ENCODE results near the gene IRAK1. TPM values are rescaled to one million over a fixed set of nuclear protein-coding genes. Genes with fewer than 3 reads are reported as not detected.

Gene IRAK1
- total RNA-seq, 3 donors from 2014 or later, result 258 to 273 (median 272) TPM

DNA sequence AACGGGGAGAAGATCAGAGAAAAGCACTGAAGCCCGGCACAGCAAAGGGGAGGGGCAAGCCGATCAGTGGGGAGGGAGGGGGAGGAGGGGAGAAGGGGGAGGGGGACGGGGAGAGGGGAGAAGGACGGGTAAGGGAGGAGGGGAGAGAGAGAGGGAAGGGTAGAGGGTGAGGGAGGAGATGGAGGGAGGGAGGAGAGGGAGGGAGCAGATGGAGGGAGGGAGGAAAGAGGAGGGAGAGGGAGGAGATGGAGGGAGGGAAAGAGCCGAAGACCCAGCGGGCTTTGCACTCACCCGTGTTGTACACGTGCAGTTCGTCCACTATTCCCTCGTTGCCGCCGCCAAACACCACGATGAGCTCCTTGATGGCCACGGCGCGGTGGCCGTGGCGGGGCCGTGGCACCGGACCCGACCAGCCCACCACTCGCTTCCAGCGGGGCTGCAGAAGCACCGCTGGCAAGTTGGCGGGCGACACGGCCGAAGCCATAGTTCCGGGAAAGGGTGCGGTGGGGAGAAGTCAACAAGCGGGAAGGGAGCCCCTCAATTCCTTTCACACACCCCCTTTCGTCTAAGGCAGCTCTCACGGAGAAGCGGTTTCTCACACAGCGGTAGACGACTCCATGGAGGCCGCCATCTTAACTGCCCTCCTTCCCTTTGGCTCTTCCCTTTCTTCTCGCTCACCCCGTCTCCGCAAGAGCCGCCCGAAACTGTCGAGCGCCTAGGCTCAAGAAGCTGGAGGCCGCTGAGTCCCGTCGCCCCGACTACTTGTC, 49.2 kb downstream of the IRAK1 start:
- Mint-ChIP-seq H3K4me1 (ENCODE audit: low read depth) (peaks cover 45% of the 10 kb centered on the region), H3K9me3 (no peaks in the 10 kb centered on the region), H3K27me3 (ENCODE audit: low read depth) (no peaks in the 10 kb centered on the region), H3K4me3 (peak overlapping the region; percentile 100), H3K36me3 (ENCODE audit: insufficient read depth) (peaks cover 6% of the 10 kb centered on the region)
- ATAC-seq, result peak; percentile 1 to 3
- no peak for DNase-seq

DNA sequence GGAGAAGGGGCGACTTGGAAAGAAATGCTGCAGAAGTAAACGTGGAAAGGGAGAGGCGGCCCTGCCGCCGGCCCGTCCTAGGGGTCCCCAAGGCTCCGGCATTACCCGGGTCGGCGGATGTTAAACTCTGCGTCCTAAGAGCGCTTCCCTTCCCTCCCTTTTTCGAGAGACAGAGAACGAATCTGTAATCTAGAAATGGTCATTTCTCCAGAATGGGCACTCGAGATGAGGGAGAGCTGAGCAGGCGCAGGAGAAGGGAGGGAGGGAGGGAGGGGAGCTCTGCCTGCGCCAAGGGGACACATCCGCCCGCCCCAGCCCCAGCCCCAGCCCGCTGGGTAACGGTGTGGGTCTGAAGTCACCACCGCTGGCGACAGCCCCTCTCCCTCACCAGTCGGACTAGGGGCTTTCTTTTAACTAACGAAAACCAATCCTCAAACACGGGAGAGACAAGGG, 49.8 kb downstream of the IRAK1 start:
- H3K4me3 Mint-ChIP-seq, result peak overlapping the region; percentile 100
- no peaks in the 10 kb centered on the region for H3K9me3 Mint-ChIP-seq
- no peaks in the 10 kb centered on the region for H3K27me3 Mint-ChIP-seq (ENCODE audit: low read depth)
- H3K4me1 Mint-ChIP-seq (ENCODE audit: low read depth), result peaks cover 45% of the 10 kb centered on the region
- ATAC-seq, result no peak
- peaks cover 6% of the 10 kb centered on the region for H3K36me3 Mint-ChIP-seq (ENCODE audit: insufficient read depth)
- DNase-seq, result no peak

DNA sequence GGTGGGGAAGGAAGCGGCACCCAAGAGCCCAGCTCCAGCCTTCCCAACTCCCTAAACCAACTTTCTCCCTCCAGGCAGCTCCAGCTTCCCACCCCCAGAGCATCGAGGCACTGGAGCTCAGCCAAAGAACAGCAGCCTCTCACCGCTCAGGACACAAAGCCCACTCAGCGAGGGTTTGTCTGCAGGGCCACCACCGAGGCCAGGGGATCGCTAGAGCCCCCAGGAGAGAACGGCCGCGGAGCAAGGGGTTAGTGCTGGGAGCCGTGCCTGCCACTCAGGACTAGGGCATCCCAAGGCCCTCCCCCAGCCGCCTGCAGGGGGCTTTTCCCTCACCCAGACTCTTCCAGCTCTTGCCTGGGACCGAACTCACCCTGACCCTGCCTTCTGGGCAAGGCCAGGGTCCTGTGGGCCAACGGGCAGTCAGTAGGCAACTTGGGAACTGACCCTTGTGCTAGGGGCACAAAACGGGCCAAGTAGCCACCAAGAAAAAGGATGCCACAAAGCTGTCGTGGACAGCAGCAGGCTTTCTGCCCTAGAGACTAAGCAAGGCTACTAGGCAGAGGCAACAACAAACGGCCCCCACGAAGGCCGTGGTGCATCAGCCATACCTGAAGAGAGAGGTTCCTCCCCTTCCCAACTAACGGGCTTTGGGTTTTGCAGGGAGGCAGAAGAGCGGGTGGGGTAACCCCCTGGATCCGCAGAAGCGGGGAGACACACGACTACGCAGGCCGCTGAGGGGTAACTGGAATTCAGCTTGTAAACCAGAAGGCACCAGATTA, 50.4 kb downstream of the IRAK1 start:
- Mint-ChIP-seq H3K36me3 (ENCODE audit: insufficient read depth) (peaks cover 6% of the 10 kb centered on the region), H3K4me3 (peak overlapping the region; percentile 100), H3K4me1 (ENCODE audit: low read depth) (peaks cover 39% of the 10 kb centered on the region), H3K9me3 (no peaks in the 10 kb centered on the region), H3K27me3 (ENCODE audit: low read depth) (no peaks in the 10 kb centered on the region)
- ATAC-seq, result no peak
- no peak for DNase-seq

DNA sequence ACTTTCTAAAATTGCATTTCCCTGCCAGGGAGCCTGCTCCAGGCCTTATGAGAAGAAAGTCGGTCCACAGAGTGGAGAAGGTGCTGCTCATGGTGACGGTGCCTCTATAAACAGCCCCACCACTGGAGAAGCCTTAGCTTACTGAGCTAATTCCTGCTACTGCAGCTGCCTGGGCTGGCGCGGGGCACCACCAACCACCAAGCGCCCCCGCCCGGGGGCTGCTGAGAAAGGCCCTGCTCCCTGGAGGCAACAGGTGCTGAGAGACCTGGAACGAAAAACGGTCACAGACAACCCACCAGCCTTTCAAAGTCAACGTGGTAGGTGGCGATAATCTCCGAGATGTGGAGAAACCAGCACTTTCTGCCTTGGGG, 51.0 kb downstream of the IRAK1 start:
- Mint-ChIP-seq H3K9me3 (no peaks in the 10 kb centered on the region), H3K27me3 (ENCODE audit: low read depth) (no peaks in the 10 kb centered on the region), H3K36me3 (ENCODE audit: insufficient read depth) (peaks cover 6% of the 10 kb centered on the region), H3K4me1 (ENCODE audit: low read depth) (peaks cover 35% of the 10 kb centered on the region), H3K4me3 (peak overlapping the region; percentile 100)
- ATAC-seq (no peak), DNase-seq (no peak)

DNA sequence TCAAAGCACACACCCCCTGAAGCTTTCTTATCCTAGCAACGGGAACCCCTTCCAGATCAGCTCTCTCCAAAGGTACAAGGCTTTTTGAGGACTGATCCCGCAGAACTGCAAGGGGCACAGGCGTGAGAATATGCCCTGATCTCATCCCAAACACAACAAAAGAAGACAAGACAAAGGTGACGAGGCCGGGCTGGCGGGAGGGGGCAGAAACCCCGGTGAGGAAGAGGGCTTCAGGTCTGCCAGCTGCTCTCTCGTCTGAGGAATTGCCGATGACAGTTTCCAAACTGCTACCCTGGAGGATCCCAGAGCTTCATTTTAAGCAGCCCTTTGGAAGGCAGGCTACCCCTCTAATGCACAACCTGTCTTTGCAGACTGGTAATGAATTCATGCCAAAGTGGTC, 51.4 kb downstream of the IRAK1 start:
- DNase-seq (no peak), ATAC-seq (no peak)
- H3K4me3 Mint-ChIP-seq, result peak overlapping the region; percentile 100
- H3K27me3 Mint-ChIP-seq (ENCODE audit: low read depth), result no peaks in the 10 kb centered on the region
- H3K4me1 Mint-ChIP-seq (ENCODE audit: low read depth), result peaks cover 31% of the 10 kb centered on the region
- peaks cover 6% of the 10 kb centered on the region for H3K36me3 Mint-ChIP-seq (ENCODE audit: insufficient read depth)
- no peaks in the 10 kb centered on the region for H3K9me3 Mint-ChIP-seq

DNA sequence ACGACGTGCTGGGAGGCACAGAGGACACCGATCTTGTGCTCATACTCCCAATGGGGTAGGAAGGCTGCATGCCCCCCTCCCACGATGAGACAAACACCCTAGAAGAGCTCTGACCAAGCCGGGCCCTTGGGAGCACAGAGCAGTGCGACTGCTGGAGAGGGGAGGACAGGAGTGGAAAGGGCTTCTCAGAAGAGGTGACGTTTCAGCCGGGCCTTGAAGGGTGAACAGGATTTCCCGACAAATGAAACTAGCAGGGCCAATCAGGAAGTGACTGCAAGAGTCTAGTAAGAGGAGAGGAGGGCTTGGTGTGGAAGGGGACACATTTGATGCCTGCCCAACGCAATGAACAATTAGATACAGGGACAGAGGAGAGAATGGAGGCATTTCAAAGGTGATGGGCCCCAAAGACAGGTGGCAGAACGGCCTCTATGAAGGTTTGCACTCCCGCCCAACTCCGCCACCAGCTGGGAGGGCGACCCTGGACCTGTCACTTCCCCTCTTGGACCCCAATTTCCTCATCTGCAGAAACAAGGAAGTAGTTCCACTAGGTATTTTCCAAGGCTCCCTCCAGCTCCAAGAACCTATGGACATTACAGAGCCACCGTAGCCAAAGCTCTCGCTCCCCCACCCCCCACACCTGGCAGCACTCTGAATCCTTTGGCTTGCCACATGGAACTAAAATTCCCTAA, 52.0 kb downstream of the IRAK1 start:
- peaks cover 6% of the 10 kb centered on the region for H3K36me3 Mint-ChIP-seq (ENCODE audit: insufficient read depth)
- H3K9me3 Mint-ChIP-seq, result no peaks in the 10 kb centered on the region
- H3K4me1 Mint-ChIP-seq (ENCODE audit: low read depth), result peaks cover 31% of the 10 kb centered on the region
- no peaks in the 10 kb centered on the region for H3K27me3 Mint-ChIP-seq (ENCODE audit: low read depth)
- ATAC-seq (no peak), DNase-seq (no peak)
- H3K4me3 Mint-ChIP-seq, result peak overlapping the region; percentile 100

DNA sequence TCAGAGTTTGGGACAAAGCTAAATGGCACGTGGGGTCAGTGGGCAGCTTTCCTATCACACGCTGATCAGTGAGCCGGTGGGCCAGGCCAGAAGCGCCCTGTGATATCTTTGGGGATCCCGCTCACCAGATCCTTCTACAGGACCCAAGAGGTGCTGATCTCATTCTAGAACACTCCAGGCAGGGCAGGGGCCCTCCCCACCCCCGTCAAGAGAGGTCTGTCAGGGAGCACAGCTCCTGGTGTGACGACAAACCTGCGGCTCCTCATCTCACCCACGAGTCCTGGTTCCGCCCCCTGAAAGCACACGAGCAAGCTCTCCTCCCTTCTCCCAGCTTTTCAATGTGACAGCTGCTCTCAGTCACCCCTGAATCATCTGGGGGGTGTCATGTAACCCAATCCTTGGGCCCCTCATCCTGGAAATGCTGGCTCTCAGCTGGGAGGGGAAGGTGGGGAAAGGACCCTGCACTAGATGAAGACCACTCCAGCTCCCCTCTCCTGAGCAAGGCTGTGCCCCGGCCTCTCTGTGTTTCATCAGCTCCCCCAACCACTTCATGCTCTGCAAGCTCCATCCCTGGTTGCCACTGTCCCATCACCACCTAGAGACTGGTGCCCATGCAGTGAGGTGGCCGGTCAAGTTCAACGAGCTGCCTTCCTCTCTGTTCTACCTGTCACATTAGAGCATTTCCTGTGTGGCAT, 52.7 kb downstream of the IRAK1 start:
- no peaks in the 10 kb centered on the region for H3K27me3 Mint-ChIP-seq (ENCODE audit: low read depth)
- peaks cover 31% of the 10 kb centered on the region for H3K4me1 Mint-ChIP-seq (ENCODE audit: low read depth)
- H3K4me3 Mint-ChIP-seq, result peak overlapping the region; percentile 100
- no peaks in the 10 kb centered on the region for H3K9me3 Mint-ChIP-seq
- ATAC-seq, result peak; percentile 7 to 8
- peak; percentile 49 for DNase-seq
- peaks cover 6% of the 10 kb centered on the region for H3K36me3 Mint-ChIP-seq (ENCODE audit: insufficient read depth)

DNA sequence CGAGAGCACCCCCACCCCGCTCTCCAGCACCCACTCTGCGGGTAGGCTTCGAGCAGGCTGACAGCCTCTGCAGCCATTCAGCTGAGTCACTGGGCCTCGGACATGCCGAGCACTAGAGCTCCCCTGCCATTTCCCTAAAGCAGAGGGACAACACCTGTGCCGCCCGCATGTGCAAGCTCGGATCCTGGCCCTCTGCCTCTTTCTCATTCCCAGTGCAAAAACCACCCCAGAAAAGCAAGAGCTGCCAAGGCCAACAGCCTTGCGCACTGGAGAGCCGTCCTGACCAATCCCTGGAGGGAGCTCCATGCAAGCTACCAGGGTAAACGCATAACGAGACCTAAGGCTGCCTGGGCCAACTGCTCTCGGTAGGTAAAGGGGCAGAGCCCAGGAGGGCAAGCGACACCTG, 53.4 kb downstream of the IRAK1 start:
- ATAC-seq (no peak), DNase-seq (no peak)
- peaks cover 31% of the 10 kb centered on the region for H3K4me1 Mint-ChIP-seq (ENCODE audit: low read depth)
- no peaks in the 10 kb centered on the region for H3K9me3 Mint-ChIP-seq
- no peaks in the 10 kb centered on the region for H3K27me3 Mint-ChIP-seq (ENCODE audit: low read depth)
- H3K4me3 Mint-ChIP-seq, result peak overlapping the region; percentile 100
- H3K36me3 Mint-ChIP-seq (ENCODE audit: insufficient read depth), result peaks cover 6% of the 10 kb centered on the region

DNA sequence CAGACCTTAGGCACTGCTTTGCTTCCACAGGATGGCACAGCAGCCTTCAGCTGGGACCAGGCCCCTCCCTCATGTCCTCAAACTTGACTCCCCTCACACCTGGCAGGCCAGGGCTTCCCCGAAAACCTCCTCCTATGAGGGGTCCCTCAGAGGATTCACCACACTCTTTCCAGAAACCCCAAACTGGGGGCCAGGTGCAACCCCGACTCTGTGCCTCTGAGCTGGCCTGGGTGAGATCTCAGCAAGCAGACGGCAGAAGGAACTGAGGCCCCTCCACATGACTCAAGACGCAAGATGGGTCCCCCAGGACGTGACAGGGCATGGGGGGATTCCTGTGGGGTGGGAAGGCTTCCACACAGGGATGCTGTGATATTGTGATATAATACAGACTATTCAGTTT, 54.3 kb downstream of the IRAK1 start:
- H3K4me1 Mint-ChIP-seq (ENCODE audit: low read depth), result peaks cover 31% of the 10 kb centered on the region
- no peaks in the 10 kb centered on the region for H3K27me3 Mint-ChIP-seq (ENCODE audit: low read depth)
- ATAC-seq (no peak), DNase-seq (no peak)
- peaks cover 6% of the 10 kb centered on the region for H3K36me3 Mint-ChIP-seq (ENCODE audit: insufficient read depth)
- H3K9me3 Mint-ChIP-seq, result no peaks in the 10 kb centered on the region
- peak overlapping the region; percentile 33 for H3K4me3 Mint-ChIP-seq

DNA sequence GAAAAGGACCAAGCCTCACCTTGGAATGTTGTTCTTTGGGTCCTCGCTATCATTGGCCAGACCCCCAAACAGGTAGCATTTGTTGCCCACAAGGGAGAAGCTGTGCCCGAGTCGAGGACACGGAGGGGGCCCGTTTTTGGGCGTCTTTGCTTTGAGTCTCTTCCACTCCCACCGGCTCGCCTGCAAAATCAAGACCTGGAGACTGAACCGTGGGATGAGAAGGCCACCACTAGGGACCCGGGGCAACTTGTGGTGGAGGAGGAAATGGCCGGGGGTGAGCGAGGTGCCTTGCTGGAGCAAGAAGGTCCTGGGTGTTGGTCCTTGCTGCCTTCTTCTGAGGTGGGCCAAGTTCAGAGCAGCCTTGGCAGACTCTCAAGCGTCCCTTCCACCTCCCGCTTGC, 55.6 kb downstream of the IRAK1 start:
- no peak overlapping the region for H3K4me3 Mint-ChIP-seq
- peaks cover 31% of the 10 kb centered on the region for H3K4me1 Mint-ChIP-seq (ENCODE audit: low read depth)
- peaks cover 2% of the 10 kb centered on the region for H3K36me3 Mint-ChIP-seq (ENCODE audit: insufficient read depth)
- DNase-seq (no peak), ATAC-seq (no peak)
- no peaks in the 10 kb centered on the region for H3K27me3 Mint-ChIP-seq (ENCODE audit: low read depth)
- no peaks in the 10 kb centered on the region for H3K9me3 Mint-ChIP-seq

DNA sequence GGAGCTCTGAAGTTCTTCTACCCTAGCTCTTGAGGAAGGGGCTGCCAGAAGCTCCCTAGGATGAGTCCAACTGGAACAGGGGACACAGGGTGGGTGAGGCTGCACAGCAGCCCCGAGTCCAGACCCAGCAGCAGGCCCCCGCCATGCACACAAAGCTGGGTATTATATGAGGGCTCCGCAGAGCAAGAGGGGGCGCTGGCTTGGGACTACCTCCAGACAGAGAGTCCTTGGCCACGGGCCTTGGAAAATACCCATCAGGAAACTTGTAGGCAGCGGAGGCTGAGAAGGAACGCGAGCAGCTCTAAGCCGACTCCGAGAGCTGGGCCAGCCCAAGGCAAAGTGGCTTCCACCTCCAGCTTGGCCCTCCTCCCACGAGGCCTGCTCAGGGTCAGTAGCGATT, 56.2 kb downstream of the IRAK1 start:
- ATAC-seq (no peak), DNase-seq (no peak)
- H3K27me3 Mint-ChIP-seq (ENCODE audit: low read depth), result no peaks in the 10 kb centered on the region
- no peak overlapping the region for H3K4me3 Mint-ChIP-seq
- peaks cover 31% of the 10 kb centered on the region for H3K4me1 Mint-ChIP-seq (ENCODE audit: low read depth)
- H3K9me3 Mint-ChIP-seq, result no peaks in the 10 kb centered on the region
- peaks cover 2% of the 10 kb centered on the region for H3K36me3 Mint-ChIP-seq (ENCODE audit: insufficient read depth)

DNA sequence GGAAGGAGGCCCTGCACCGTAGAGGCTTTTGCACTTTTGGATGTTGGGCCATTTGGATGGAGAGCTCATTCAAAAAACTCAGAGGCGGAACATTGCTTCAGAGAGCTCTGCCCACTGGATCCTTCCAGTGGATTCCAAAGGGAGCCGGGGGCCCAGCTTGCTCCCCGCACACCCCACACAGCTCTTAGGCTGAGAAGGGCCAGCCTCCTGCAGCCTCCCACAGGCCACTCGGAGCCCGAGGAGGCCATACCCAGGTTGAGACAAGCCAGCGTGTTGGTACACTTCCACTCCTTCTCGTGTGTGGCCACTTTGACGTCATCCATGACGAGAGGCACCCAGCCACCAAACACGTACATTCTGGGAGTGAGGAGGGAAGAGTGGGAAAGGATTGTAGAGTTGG, 58.4 kb downstream of the IRAK1 start:
- DNase-seq (no peak), ATAC-seq (no peak)
- H3K27me3 Mint-ChIP-seq (ENCODE audit: low read depth), result no peaks in the 10 kb centered on the region
- no peak overlapping the region for H3K4me3 Mint-ChIP-seq
- peaks cover 2% of the 10 kb centered on the region for H3K36me3 Mint-ChIP-seq (ENCODE audit: insufficient read depth)
- H3K9me3 Mint-ChIP-seq, result no peaks in the 10 kb centered on the region
- H3K4me1 Mint-ChIP-seq (ENCODE audit: low read depth), result peaks cover 10% of the 10 kb centered on the region

DNA sequence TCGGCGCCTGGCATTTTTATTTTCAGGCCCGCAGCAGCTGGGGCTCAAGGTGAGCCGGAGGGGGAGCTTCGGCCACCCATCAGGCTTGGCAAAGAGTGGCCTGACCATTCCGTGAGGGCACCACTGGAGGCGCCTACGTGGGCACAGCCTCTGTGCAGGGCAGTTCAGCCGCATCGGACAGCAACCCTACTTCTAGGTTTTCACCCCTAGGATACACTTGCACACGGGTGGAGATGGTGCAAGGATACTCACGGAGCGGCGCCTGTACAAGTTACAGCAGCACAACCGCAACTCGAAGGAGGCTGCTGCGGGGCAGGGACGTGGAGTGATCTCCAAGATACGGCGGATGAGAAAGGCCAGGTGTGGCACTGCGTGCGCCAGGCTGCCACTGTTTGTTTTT, 58.9 kb downstream of the IRAK1 start:
- ATAC-seq (no peak), DNase-seq (no peak)
- peaks cover 4% of the 10 kb centered on the region for H3K4me1 Mint-ChIP-seq (ENCODE audit: low read depth)
- peaks cover 2% of the 10 kb centered on the region for H3K36me3 Mint-ChIP-seq (ENCODE audit: insufficient read depth)
- H3K9me3 Mint-ChIP-seq, result no peaks in the 10 kb centered on the region
- no peak overlapping the region for H3K4me3 Mint-ChIP-seq
- no peaks in the 10 kb centered on the region for H3K27me3 Mint-ChIP-seq (ENCODE audit: low read depth)
